HG02642 (cell line): Measurements from ENCODE around the gene SPDYE18.
"Not testable (repeated sequence)": the region's sequence is repeated elsewhere in the genome, so short reads cannot be mapped to it uniquely, and the experiment has no call there.

ENCODE experiments used
- ATAC-seq: cut with Tn5 transposase; IDR thresholded peaks from one replicate; pipeline ENCODE4 v1.9.1; 2021; ENCODE audit warnings: mild to moderate bottlenecking; ENCODE audit not compliant: unreplicated experiment, poor library complexity

SPDYE18 gene, protein sequence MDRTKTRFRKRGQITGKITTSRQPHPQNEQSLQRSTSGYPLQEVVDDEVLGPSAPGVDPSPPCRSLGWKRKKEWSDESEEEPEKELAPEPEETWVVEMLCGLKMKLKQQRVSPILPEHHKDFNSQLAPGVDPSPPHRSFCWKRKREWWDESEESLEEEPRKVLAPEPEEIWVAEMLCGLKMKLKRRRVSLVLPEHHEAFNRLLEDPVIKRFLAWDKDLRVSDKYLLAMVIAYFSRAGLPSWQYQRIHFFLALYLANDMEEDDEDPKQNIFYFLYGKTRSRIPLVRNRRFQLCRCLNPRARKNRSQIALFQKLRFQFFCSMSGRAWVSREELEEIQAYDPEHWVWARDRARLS

DNA sequence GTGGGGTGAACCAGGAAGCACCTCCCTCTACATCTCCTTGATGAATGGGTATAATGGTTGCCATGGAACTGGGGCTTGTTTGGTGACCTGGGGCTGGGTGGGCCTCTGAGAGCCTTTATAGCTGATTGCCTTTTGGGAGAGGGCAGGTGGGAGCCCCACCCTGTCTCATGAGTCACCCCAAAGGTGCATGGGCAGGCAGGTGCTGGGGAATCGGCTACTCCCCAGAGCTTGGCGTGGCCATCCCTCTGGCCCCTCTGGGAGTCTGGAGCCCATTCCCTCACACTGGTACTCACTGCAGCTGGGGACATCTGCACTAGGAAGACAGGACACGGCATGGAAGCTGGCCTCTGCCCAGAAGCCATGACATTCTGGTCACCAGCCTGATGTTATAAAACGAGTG, at the start of gene SPDYE18:
Gene SPDYE18, minus strand, starts transcription at position 2 of the 400 bp plus-strand sequence. CDS start 2,046 bp downstream, outside the sequence.
- ATAC-seq = not testable (repeated sequence)

DNA sequence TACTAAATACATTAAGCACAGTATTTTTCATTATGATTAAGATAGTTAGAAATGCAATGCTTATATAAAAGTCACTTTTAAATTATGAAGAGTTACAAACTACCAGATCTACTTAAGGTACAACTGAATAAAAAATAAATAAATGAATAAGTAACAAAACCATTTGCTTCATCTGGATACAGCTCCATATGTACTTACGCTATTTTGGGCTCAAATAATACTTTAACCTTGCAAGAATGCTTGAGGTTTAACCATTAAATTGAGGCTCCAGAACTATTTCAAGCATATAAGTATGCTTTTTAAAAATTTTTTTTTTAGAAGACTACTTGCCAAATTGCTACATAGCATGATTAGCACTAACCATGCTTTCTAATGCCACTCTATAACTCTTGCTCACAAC, 46.0 kb upstream of the SPDYE18 start:
- ATAC-seq = not testable (repeated sequence)

DNA sequence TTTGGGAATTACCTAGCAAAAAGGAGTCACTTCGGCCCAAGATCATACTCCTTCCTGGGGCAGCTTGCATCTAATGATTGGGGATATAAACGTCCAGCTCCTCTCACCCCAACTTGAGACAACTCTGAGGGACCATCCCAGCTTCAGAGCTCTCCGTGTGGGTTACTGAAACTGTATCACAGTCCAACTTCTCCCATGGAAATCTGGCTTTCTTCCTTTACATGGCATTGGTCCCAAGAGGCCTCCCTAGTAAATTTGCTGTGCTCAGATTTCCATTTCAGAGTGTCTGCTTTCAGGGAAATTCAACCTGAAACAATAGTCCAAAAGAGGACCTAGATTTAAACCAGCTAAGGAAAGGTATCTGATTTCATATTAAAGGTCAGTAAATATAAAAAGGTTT, 45.3 kb upstream of the SPDYE18 start:
- ATAC-seq = not testable (repeated sequence)

DNA sequence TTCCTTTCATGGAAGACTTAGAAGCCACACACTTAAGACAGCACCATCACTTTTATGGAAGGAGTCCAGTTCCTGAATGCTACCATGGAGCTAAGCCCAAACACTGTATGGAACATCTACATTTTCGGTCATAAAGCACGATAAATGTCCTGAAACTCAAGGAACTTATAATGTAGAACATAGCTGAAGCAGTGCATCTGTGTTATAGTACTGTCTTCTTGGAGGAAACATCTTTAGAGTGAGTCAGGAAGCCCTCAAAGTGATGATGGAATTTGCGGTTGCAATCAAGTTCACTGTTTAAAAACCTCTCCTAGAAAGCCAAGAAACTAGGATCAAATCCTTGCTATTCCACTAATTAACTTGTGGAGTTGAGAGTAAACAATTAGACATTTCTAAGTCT, 43.5 kb upstream of the SPDYE18 start:
- not testable (repeated sequence) for ATAC-seq

DNA sequence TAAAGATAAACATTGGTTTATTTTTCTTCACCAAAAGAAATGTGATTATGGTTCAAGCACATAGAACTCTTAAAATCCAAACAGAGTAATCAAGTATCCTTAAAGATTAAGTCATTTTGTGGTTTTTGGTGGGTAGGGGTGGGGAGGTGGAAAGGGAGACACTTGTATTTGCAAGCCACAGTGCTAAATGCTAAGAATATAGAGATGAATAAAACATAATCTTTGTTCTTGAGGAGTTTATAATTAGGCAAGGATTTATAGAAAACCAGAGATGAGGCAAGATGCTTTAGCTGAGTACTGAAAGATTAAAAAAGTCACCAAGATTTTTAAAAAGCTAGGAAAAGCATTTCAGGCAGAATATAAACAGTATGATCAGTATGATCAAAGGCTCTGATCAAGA, 40.3 kb upstream of the SPDYE18 start:
- ATAC-seq = not testable (repeated sequence)

DNA sequence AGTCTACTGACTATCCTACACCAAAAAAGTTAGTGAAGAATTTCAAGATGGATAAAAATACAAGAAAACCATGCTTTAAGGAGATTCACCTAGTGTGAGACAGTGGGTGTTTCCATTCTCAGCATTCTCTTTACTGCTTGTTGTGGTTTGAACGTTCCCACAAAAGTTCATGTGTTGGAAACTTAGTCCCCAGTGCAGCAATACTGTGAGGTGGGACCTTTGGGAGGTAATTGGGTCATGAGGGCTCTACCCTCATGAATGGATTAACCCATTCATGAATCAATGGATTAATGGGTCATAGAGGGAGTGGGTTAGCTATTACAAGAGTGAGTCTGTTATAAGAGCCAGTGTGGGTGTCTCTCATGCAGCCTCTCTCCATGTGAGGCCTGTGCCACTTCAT, 38.8 kb upstream of the SPDYE18 start:
- not testable (repeated sequence) for ATAC-seq

DNA sequence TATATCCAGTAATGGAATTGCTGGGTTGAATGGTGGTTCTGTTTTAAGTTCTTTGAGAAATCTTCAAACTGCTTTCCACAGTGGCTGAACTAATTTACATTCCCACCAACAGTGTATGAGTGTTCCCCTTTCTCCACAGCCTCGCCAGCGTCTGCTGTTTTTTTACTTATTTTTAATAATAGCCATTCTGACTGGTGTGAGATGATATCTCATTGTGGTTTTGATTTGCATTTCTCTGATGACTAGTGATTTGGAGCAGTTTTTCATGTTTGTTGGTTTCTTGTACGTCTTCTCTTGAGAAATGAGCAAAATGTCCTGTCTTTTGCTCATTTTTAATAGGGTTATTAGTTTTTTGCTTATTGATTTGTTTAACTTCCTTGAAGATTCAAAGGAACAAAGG, 38.1 kb upstream of the SPDYE18 start:
- ATAC-seq = not testable (repeated sequence)

DNA sequence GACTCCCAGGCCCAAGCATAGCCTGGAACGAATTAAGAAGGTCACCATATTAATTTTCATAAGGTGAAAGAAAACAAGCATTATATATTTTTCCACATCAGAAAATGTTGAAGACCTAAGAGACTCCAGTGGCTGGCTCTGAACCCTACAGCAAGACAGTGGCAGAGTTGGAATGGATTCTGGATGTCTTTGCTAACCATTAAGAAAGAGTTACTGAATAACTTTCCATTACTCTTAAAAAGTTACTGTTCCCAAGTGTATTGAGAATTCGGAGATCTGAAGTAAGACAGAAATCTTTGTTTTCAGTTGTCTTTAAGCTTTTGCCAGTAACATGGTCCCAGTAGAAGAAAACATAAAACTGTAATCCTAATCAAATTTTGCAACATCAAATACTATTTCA, 29.9 kb upstream of the SPDYE18 start:
- not testable (repeated sequence) for ATAC-seq

DNA sequence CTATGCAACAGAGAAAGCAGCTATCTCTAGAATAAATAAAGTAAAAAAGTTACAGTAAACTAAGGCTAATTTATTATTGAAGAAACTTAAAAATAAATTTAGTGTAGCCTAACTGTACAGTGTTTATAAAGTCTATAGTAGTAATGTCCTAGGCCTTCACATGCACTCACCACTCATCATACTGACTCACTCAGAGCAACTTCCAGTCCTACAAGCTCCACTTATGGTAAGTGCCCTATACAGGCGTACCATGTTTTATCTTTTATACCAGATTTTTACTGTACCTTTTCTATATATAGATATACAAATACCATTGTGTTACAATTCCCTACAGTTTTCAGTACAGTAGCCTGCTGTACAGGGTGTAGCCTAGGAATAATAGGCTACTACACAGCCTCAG, 19.8 kb upstream of the SPDYE18 start:
- ATAC-seq = not testable (repeated sequence)

DNA sequence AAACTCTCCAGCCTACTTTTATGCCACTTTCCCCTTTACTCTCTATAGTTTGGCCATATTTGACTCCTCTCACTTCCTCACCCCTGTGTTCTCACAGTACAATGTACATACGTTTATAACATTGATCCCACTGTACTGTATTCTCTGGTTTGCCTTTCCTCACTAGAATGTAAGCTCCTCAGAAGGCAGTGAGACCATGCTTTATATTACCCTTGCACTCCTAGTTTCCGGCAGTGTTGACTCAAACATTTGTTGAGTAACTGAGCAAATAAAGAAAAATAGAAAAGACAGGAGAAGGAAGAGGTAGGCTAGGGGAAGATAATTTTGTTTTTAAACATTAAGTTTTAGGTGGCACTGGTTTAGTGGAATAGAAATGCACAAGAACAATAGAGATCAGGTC, 17.9 kb upstream of the SPDYE18 start:
- not testable (repeated sequence) for ATAC-seq

DNA sequence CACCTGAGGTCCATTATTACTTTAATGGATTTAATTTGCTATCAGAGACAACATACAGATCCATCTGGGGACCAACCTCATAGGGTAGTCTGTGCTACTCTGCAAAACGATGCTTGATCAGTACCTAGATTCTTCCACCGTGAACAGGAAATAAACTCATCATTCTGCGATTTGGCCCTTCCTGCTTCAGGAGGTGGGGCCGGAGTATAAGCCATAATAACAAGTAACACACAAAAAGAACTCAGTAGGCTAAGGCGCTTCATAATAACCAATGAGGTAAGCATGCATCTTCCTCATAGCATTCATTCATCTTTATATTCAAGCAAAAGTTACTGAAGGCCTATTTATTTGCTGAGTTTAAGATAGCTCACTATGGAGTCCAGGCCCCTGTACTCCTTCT, 17.3 kb upstream of the SPDYE18 start:
- ATAC-seq = not testable (repeated sequence)

DNA sequence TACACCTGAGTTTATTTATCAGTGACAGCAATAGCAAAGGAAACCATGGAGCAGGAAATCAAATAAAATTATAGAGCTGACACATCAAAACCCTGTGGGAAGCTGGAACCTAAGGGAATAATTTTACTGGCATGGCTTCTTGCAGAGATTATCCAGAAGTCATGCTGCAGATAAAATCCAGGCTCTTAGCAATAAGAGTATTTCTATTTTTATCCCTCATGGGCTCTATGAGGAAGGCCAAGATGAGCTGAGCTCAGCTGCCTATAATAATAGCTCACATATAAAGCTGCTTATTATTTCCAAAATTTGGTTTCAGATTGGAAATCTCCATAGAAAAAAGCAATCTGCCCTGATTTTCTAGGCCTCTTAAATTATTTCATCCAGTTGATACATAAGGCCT, 16.8 kb upstream of the SPDYE18 start:
- ATAC-seq = not testable (repeated sequence)

DNA sequence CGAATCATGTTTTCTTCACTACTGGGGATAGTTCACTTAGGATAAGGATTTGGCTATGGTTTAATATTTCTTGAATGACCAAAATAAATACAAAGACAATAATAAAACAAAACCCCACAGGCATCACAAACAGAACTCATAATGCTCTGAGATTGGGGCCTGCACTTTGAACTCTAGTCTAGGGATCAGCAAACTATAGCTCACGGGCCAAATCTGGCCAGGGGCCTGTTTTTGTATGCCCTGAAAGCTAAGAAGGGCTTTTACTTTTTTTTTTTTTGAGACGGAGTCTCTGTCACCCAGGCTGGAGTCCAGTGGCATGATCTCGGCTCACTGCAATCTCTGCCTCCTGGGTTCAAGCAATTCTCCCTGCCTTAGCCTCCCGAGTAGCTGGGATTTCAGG, 14.7 kb upstream of the SPDYE18 start:
- not testable (repeated sequence) for ATAC-seq

DNA sequence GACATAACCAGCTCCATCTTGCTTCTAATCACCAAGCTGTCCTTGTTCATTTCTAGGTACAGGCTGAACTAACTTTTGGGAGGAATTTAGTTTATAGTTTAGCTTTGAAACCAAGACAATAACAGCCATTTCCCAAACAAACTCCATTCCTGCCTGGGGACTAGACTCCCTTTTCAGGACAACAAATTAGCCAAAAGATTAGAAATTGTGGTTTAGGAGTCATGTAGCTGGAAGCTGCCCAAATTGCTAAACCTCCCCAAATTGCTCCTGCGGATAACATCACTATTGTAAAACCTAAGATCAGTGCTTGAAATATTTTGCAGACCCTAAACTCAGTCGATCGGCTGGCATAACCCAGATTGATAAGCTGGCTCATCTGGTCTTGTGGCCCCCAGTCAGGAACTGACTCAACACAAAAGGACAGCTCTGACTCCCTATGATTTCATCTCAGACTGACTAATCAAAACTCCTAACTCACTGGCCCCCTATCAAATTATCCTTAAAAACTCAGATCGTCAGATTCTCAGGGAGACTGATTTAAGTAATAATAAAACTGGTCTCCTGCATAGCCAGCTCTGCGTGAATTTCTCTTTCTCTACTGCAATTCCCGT, 12.5 kb upstream of the SPDYE18 start:
- ATAC-seq = not testable (repeated sequence)

DNA sequence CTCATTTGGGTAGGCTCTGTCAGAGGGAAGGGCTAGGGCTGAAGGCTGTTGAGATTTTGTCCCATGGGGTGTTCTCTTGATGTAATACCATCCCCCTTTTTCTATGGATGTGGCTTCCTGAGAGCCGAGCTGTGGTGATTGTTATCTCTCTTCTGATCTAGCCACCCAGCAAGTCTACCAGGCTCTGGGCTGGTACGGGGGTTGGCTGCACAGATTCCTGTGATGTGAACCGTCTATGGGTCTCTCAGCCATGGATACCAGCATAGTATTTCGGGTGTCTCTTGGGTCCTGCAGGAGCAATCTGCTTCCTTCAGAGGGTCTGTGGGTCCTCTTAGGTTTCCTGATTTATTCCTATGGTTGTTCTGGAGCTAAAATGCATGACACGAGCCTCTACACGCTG, 8.8 kb upstream of the SPDYE18 start:
- not testable (repeated sequence) for ATAC-seq

DNA sequence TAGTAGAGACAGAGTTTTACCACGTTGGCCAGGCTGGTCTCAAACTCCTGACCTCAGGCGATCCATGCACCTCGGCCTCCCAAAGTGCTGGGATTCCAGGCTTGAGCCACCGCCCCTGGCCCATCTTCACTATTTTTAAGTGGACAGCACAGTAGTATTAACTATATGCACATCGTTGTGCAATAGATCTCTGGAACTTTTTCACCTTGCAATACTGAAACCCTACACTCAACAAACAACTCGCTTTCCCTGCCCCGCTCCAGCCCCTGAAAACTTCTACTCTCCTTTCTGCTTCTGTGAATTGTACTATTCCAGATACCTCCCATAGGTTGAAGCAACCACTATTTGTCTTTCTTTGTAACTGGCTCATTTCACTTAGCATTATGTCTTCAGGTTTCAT, 3.5 kb upstream of the SPDYE18 start:
- not testable (repeated sequence) for ATAC-seq

DNA sequence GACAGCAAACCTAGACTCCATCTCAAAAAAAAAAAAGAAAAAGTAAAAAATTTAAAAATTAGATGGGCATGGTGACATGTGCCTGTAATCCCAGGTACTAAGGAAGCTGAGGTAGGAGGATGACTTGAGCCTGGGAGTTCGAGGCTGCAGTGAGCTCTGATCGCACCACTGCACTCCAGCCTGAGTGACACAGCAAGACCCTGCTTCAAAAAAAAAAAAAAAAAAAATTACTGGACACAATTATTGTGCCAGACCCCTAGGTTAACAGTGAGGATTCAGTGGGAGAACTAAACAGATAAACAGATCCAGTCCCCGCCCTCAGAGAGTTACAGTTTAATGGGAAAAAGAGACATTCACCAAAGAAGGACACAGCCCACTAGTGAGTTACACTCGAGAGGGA, 1.4 kb upstream of the SPDYE18 start:
- ATAC-seq = not testable (repeated sequence)

DNA sequence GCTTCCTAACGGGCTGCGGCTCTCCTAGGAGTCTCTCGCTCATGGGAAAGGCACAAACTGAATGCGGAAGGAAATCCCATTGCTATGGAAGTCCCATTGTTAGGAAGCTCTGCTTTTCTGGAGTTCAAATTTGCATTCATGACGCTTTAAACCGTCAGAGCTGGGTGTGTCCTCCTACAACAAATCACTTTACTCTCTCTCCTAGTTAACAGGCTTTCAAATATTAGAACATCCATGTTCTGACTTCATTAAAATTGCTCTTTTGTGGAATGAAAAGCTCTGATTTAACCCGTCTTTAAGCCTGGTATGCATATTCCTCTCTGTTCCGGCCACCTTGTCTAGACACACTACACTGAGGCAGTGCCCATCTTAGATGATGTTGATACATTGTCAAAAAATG, 30.1 kb downstream of the SPDYE18 start, which contains the start of gene SPDYE17:
Gene SPDYE17, minus strand, starts transcription at position 101 of the 400 bp plus-strand sequence. CDS start 1,791 bp downstream, outside the sequence.
- not testable (repeated sequence) for ATAC-seq

DNA sequence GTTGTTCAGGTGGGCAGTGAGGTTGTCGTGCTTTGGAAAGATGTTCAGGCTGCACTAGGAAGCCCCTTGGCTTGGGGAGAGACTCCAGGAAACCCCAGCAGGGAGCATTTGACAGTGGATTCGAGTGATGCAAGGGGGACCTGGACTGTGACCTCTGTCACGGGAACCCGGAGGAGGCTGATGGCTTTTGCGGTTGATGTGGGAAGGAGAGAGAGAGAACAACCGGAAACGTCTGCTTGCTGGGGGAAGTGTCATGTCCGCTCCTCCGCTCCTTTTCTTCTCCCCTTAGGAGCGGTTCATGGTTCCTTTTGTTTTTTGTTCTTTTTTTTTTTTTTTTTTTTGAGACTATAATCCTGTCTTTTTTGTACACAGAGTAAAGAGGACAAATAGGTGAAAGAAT, 36.0 kb downstream of the SPDYE18 start:
- not testable (repeated sequence) for ATAC-seq

DNA sequence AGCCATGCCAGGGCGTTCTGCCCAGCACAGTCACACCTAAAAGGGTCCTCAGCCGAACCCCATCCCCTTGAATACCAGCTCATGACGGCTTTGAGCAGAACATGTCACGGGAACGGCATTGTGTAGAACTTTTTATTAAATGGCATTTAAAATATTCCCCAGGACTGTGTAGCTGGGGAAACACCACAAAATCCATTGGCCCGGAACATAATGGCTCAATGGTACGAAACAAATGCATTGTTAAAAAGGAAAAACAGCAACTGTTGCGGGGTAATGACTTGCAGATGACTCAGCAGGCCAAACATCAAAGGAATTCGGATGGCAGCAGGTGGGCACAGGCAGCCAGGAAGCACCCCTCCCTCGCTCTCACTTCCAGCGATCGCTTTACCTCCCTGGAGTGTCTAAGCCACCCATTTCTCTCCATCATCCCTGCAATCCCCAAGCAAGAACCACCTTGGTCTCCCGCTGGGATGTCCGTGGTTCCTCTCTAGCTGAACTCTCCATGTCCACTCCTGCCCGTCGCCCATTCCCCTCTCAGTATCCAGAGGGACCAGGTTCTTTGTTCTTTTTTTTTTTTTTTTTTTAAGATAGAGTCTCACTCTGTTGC, 52.2 kb downstream of the SPDYE18 start:
- ATAC-seq = not testable (repeated sequence)

DNA sequence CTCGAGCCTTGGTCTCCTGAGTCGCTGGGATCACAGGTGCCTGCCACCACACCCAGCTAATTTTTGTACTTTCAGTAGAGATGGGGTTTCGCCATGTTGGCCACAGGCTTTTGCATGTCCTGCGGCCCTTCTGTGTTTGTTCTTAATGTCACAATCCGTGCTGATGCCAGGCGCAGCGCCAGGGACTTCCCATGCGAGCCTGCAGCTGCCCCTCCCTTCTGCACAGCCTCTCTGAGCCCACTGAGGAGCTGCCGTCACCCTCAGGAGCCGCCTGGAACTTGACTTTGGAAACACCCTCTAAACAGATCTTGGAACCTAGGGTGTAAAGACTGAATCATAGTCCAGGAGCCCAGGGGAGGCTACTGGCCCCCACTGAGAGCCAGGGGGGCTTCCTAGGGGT, 54.4 kb downstream of the SPDYE18 start:
- not testable (repeated sequence) for ATAC-seq
